HepG2 (cell line): ENCODE measurements around the gene SPAG4. TPM values are rescaled to one million over a fixed set of nuclear protein-coding genes. Genes with fewer than 3 reads are reported as not detected.

Source experiments
- BHLHE40 ChIP-seq: IDR thresholded peaks from 2 replicates; pipeline ENCODE4 v1.6.1; 2011; ENCODE audit warnings: low read length, improper control_type of control experiment
- ETV6 ChIP-seq: sonication (generic); formaldehyde crosslinking; conservative IDR thresholded peaks from 2 replicates; pipeline ENCODE4 v1.4.0; 2020; ENCODE audit warnings: missing genetic modification reagents
- FOXP4 ChIP-seq: sonication (generic); formaldehyde crosslinking; IDR thresholded peaks from 2 replicates; pipeline ENCODE4 v1.4.0; 2020; ENCODE audit warnings: missing genetic modification reagents
- HMGA1 ChIP-seq: sonication (generic); formaldehyde crosslinking; conservative IDR thresholded peaks from 2 replicates; pipeline ENCODE4 v1.4.0; 2020; ENCODE audit warnings: missing genetic modification reagents
- HNRNPK ChIP-seq: fragments of 200-400 bp; formaldehyde crosslinking; IDR thresholded peaks from 2 replicates; pipeline ENCODE4 v1.6.1; 2018; ENCODE audit warnings: low read length, low read depth, moderate library complexity, mild to moderate bottlenecking; ENCODE audit not compliant: poor library complexity, severe bottlenecking
- IKZF5 ChIP-seq: IDR thresholded peaks from 2 replicates; pipeline ENCODE4 v1.6.1; 2018; ENCODE audit warnings: missing genetic modification reagents, mild to moderate bottlenecking, missing compliant biosample characterization
- NCOR1 ChIP-seq: fragments of 200-600 bp; sonication (generic); IDR thresholded peaks from 2 replicates; pipeline ENCODE4 v1.7.0; 2017; ENCODE audit warnings: antibody characterized with exemption, low read length, borderline replicate concordance
- NR2C2 ChIP-seq: sonication (generic); formaldehyde crosslinking; IDR thresholded peaks from 2 replicates; pipeline ENCODE4 v1.4.0; 2020; ENCODE audit warnings: missing genetic modification reagents, mild to moderate bottlenecking, moderate library complexity, borderline replicate concordance
- PPARG ChIP-seq: conservative IDR thresholded peaks from 2 replicates; pipeline ENCODE4 v1.6.1; 2016; ENCODE audit warnings: missing biosample characterization, missing genetic modification reagents
- RARG ChIP-seq: sonication (generic); formaldehyde crosslinking; IDR thresholded peaks from 2 replicates; pipeline ENCODE4 v1.4.0; 2020; ENCODE audit warnings: low read depth, mild to moderate bottlenecking, missing genetic modification reagents
- SALL1 ChIP-seq: sonication (generic); formaldehyde crosslinking; IDR thresholded peaks from 2 replicates; pipeline ENCODE4 v1.8.0; 2022; ENCODE audit warnings: mild to moderate bottlenecking, missing genetic modification reagents
- SIX4 ChIP-seq: sonication (generic); formaldehyde crosslinking; IDR thresholded peaks from 2 replicates; pipeline ENCODE4 v1.4.0; 2020; ENCODE audit warnings: missing genetic modification reagents
- SMAD3 ChIP-seq: sonication (generic); formaldehyde crosslinking; IDR thresholded peaks from 2 replicates; pipeline ENCODE4 v1.4.0; 2020; ENCODE audit warnings: missing genetic modification reagents
- SNAPC2 ChIP-seq: sonication (generic); formaldehyde crosslinking; IDR thresholded peaks from 2 replicates; pipeline ENCODE4 v1.8.1; 2022; ENCODE audit warnings: mild to moderate bottlenecking, missing genetic modification reagents
- STAT5B ChIP-seq: sonication (generic); formaldehyde crosslinking; IDR thresholded peaks from 2 replicates; pipeline ENCODE4 v1.4.0; 2020; ENCODE audit warnings: missing genetic modification reagents
- THAP8 ChIP-seq: sonication (generic); formaldehyde crosslinking; IDR thresholded peaks from 2 replicates; pipeline ENCODE4 v1.5.1; 2020; ENCODE audit warnings: missing genetic modification reagents, mild to moderate bottlenecking, borderline replicate concordance
- ZNF841 ChIP-seq: sonication (generic); formaldehyde crosslinking; IDR thresholded peaks from 2 replicates; pipeline ENCODE4 v1.8.1; 2023; ENCODE audit warnings: missing genetic modification reagents, borderline replicate concordance
- polyA plus RNA-seq, 8 experiments: library from polyadenylated mRNA; depleted of rRNA in 3 of 8; stranded (reverse) in 7 of 8; unstranded in 1 of 8; fragments of >200 nt; fragmentation: Illumina TruSeq in 4 of 8; extraction: Trizol in 4 of 8; gene quantifications; 2 replicates each; pipeline versions ENCODE4 v1.2.1 to v1.2.3, GENCODE V29; 2011 to 2016; ENCODE audit warnings: low read depth in 4 of 8, missing spikeins in 1 of 8, mixed read lengths in 1 of 8; ENCODE audit not compliant: insufficient read depth in 1 of 8
- total RNA-seq, 5 experiments: library from RNA; depleted of rRNA; stranded (reverse); fragments of >200 nt; fragmentation: Illumina TruSeq; extraction: Trizol; gene quantifications; 2 replicates each; pipeline ENCODE4 v1.2.3, GENCODE V29; 2016; ENCODE audit warnings: low read depth in 1 of 5
- TF ChIP-seq, protein P1 (sequence below): IDR thresholded peaks from 2 replicates; pipeline ENCODE4 v1.4.0; 2020; ENCODE audit warnings: mild to moderate bottlenecking, missing genetic modification reagents

Gene SPAG4
- total and polyA plus RNA-seq, 2 of the 13 experiments (the other 11 are each of a cell fraction or from before 2014, with no cell fraction given): 5.8 to 137 TPM

- TF ChIP-seq, protein P1, sequence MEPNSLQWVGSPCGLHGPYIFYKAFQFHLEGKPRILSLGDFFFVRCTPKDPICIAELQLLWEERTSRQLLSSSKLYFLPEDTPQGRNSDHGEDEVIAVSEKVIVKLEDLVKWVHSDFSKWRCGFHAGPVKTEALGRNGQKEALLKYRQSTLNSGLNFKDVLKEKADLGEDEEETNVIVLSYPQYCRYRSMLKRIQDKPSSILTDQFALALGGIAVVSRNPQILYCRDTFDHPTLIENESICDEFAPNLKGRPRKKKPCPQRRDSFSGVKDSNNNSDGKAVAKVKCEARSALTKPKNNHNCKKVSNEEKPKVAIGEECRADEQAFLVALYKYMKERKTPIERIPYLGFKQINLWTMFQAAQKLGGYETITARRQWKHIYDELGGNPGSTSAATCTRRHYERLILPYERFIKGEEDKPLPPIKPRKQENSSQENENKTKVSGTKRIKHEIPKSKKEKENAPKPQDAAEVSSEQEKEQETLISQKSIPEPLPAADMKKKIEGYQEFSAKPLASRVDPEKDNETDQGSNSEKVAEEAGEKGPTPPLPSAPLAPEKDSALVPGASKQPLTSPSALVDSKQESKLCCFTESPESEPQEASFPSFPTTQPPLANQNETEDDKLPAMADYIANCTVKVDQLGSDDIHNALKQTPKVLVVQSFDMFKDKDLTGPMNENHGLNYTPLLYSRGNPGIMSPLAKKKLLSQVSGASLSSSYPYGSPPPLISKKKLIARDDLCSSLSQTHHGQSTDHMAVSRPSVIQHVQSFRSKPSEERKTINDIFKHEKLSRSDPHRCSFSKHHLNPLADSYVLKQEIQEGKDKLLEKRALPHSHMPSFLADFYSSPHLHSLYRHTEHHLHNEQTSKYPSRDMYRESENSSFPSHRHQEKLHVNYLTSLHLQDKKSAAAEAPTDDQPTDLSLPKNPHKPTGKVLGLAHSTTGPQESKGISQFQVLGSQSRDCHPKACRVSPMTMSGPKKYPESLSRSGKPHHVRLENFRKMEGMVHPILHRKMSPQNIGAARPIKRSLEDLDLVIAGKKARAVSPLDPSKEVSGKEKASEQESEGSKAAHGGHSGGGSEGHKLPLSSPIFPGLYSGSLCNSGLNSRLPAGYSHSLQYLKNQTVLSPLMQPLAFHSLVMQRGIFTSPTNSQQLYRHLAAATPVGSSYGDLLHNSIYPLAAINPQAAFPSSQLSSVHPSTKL: peak; percentile 74
- TF ChIP-seq ZNF841 (CRISPR knock-in tag) (no peak), NCOR1 (peak; percentile 69; the same call in 1 of the 2 replicates), THAP8 (CRISPR knock-in tag) (peak; percentile 98; the same call in 1 of the 2 replicates), HMGA1 (CRISPR knock-in tag) (no peak), SALL1 (peak; percentile 88), HNRNPK (peak; percentile 21), ETV6 (CRISPR knock-in tag) (0 out of 2 replicates have a peak, but pooled peaks have one; percentile 83), PPARG (CRISPR knock-in tag) (peak; percentile 61), RARG (no peak; the same call in 1 of the 2 replicates), STAT5B (CRISPR knock-in tag) (peak; percentile 16; the same call in 1 of the 2 replicates), SNAPC2 (CRISPR knock-in tag) (peak; percentile 22; the same call in 1 of the 2 replicates), IKZF5 (CRISPR knock-in tag) (peak; percentile 86), SMAD3 (CRISPR knock-in tag) (0 out of 2 replicates have a peak, but pooled peaks have one; percentile 15), BHLHE40 (no peak), SIX4 (CRISPR knock-in tag) (no peak), NR2C2 (CRISPR knock-in tag) (no peak), FOXP4 (CRISPR knock-in tag) (no peak; the same call in 1 of the 2 replicates)
Observed at GRCh38 chr20:35616465-35617396, 1.1 kb downstream of the SPAG4 start (continued).
